Stimulated activated CD8-positive, alpha-beta memory T cell treated with anti-CD3 and anti-CD28 coated beads, Interleukin-15, amount 100 ng/mL, for 1 hour (primary cell): ENCODE measurements around the gene VPS8.
"Not testable (repeated sequence)": the region's sequence is repeated elsewhere in the genome, so short reads cannot be mapped to it uniquely, and the experiment has no call there.

ENCODE experiments used
- DNase-seq: peaks from one replicate; pipeline ENCODE4 v3.0.0-alpha.2; 2020; ENCODE audit warnings: low read depth

Gene VPS8

GRCh38 chr3:184872200-184872599 lies 60.2 kb downstream of the VPS8 start:
- DNase-seq = no peak

DNA sequence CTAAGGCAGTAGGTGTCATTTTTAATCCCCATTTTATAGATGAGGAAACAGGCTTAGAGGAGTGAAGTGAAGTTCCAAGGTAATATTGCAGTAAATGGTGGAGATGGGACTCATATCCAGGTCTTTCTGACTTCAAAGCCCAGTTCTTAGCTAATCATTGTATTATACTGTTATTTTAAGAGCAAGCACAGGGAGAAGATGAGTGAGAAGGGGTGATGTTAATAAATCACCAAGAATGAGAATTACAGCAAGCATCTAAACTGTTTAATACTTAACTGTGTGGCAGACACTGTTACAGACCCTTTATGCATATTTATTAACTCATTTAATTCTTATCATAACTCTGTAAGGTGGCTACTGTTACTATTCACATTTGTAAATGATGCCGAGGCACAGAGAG lies 61.2 kb downstream of the VPS8 start:
- no peak for DNase-seq

GRCh38 chr3:184874709-184875644 lies 63.0 kb downstream of the VPS8 start:
- DNase-seq = no peak

GRCh38 chr3:184880276-184881019 lies 68.5 kb downstream of the VPS8 start:
- DNase-seq = no peak

DNA sequence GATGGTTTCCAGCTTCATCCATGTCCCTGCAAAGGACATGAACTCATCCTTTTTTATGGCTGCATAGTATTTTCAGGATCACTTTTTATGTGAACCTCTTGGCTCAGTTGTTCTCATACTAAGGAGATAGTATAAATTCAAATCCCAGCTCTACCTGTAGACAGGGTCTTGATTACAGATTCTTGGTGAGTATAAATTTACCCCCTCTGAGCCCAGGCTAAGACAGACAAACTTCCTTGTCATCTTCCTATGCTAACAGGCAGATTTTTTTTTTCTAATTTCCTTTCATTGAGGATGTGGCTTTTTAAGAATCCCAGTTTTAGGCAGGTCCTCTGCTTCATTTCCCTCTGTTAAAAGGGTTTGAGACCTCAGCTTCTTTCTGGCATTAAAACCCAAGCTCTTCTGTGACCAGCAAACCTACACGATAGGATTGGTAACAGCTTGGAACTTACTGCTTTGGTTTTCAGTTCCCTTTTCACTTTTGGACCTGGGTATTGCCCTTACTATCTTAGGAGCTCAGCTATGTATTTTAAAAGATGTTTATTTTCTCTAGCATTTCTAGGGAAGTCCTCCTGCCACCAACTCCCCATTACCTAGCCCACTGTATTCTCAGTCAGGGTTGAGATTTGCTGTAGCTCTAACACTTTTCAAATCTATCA lies 72.5 kb downstream of the VPS8 start:
- DNase-seq = no peak

DNA sequence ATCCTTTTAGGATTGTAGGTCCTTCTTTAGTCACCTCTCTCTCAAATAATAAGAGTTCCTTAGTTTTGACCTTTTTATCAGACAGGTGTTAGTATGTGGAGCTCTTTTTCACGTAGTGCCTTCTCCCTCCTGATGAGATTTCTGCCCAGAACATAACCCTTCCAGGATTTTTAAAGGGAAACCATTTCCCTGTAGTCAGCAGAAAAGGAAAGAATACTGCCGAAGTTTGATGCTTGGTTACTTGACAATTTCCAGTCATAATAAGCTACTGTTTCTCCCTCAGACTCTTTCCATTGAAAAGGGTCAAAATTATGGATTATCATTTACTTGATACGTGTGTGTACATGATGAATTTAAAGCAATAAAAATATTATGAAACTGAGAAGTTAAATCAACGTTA lies 73.1 kb downstream of the VPS8 start:
- no peak for DNase-seq

GRCh38 chr3:184887574-184887973 lies 75.6 kb downstream of the VPS8 start:
- DNase-seq = no peak

DNA sequence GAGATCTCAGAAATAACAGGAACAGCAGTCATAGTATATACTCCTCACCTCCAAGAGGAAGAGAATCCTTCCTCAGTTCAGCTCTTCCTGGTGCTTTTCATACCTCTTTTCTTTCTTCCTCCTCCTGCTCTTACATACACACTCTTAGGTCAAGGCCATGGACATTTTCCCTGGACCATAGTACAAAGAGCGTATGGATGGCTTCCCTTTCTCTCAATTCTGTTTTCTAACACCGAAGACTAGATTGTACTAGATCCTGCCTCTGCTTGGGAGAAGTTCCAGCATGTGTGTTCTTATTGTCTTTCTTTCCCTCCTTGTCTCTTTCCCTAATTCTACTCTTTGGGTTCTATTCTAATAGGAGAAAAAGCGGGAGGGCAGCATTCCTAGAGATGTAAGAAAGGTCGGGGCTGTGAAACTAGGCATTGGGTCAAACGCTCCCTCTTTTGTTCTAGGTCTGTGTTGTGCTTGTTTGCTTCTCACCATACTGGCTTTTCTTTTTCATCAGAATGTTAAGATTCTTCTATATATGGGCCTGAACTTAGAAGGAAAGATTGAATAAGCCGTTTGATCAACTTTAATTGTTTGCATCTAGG lies 77.4 kb downstream of the VPS8 start:
- no peak for DNase-seq

DNA sequence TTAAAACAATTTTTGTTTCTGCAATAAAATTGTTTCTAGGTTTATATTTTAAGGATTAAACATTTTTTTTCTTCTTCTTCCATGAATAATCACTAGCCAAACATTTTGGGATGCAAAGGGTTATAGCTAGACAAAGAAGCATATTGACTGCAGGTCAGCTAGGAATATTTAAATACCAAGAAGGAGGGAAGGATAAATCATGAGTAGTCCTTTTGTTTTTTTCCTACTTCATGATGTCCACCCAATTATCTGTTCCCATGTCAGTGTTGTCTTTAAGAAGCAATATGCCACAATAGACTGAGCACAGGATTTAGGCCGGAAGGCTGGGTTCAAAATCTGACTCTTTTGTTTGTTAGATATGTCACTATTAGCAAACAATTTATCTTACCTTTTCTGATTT lies 82.1 kb downstream of the VPS8 start:
- DNase-seq = no peak

DNA sequence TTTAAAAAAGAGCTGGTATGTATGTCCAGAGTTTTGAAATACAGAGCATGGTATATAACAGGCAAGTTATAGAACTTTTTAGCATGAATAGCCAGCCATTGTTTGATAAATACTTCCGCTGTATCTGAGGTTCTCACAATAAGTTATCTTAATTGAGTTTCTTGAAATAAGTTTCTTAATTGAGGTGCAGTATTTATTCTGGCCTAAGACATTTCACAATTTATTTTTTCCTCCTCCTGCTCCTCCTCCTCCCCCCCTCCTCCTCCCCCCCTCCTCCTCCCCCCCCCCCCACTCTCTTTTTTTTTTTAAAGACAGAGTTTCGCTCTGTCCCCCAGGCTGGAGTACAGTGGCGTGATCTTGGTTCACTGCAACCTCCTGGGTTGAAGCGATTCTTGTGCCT lies 83.4 kb downstream of the VPS8 start:
- DNase-seq = no peak

GRCh38 chr3:184896336-184896735 lies 84.4 kb downstream of the VPS8 start:
- no peak for DNase-seq

DNA sequence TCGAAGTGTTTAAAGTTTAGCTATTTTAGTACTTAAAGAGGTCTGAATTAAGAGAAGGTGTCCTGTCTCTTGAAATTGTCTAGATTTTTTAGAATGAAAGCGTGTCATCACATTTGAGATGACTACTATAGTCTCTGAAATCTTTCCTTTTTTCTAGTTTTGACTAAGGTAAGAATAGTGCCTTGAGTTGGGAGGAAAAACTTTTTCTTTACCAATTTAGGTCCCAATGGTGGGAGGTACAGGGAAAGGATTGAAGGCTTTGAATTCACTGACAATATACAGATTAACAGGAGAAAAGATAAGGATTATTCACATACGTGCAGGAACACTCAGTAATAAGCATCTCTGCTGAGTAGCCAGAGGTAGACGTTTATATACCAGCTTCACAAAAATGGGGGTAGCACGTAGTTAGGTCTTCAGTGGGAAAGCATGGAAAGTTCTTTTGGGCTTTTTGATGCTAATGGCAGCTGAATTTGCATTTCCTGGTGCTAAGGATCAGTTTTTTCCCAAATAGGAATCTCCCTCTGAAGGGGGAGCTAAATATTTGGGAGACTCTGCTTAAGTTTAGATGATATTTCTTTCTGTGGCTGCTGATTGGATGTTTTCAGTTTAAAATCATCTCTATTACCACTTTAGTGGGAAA lies 88.1 kb downstream of the VPS8 start:
- DNase-seq = no peak

- not testable (repeated sequence) for DNase-seq
Observed at GRCh38 chr3:184907031-184907430, 95.1 kb downstream of the VPS8 start.

DNA sequence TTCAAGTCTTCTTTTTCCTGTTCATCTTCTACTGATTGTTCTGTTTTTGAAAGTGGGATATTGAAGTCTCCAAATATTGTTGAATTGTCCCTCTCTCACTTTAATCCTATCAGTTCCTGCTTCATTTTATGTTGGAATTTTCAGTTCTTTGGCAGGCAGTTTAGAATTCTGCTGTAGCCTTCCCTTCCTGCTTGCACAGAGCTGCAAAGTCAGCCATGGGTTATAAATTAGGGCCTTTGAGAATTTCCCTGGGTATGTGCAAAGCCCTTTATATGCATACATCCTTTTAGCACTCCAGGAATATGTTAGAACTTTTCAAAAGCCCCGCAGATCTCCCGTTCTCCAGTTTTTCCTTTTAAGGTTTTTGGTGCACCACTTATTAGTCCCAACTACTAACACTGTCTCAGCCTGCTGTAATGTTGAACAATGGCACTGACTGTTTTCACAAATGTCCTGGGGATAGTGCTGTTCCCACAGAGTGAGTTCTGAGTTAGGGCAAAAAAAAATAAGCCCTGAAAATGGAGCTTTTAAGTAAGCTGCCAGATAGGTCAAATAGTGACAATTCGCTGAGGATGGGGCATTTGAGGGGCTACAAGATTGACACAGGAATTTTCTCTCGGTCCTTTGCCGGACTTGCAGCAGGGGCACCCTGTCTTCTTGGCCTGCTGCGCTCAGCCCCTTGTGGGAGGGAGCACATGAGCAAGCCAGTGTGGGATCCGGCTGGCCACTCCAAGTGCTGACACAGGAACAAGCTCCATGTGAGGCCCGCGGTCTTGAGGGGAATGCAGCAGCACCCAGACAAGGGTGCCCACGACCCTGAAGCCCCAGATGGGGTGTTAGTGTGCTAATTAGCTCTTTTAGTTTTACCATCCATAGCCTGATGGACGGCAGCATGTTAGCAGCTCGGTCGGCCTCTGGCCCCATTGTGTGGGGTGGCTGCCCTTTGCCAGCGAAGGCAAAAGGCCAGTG lies 96.0 kb downstream of the VPS8 start:
- DNase-seq = no peak

DNA sequence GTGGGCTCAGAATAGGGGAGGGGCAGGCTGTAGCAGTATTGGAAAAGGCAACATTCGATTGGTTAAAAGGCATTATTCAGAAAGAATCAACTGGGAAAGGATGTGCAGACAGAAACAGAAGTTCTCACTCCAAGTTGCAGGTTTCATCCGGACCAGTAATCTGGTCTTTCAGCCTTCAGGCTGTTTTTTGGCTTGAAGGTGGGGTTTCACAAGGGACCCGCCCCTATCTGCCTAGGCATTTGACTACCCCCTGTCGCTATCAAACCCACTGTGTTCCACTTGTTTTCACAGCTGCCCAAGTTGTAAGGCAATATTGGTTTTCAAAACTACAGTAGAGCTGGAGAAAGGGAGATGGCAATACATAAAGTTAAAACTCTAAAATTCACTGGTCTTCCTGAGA lies 96.9 kb downstream of the VPS8 start:
- no peak for DNase-seq

DNA sequence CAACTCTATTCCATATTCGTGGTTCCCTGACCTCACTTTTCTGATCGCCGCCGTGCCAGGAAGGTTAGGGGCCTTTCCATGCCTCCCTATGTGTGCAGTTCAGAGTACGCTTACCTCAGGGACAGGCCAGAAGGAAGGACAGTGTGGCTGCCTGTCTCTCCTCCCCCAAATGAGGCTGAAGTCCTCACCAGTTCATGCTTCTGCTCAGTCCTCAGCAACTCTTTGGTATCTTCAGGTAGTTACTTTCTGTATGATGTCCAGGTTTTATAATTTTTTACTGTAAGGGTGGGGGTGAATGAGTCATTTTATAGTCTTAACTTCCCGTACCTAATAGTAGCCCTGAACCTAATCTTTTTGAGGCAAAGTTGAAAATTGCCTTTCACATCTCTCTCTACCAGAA lies 98.7 kb downstream of the VPS8 start:
- DNase-seq = no peak

- DNase-seq = no peak
Observed at GRCh38 chr3:184911570-184911969, 99.6 kb downstream of the VPS8 start.

GRCh38 chr3:184912163-184912562 lies 100.2 kb downstream of the VPS8 start:
- DNase-seq = no peak

DNA sequence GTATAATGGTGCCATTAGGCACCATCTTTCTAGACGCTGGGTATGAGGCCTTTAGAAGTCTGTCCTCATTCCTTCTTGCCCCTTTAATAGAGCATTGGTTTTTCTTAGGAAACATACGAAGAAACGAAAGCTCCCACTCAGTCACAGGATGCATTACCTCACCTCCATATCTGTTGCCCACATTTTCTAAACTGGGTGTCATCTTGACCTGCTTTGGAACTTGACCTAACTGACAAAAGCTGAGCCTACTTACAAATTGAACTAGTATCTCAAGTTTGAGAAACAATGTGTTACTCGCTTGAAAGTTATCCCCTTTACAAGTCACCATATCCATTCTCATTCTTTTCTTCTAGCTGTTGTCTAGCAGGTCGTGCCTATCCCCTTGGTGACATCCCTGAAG lies 102.7 kb downstream of the VPS8 start:
- DNase-seq = no peak

- no peak for DNase-seq
Observed at GRCh38 chr3:184918750-184919149, 106.8 kb downstream of the VPS8 start.

GRCh38 chr3:184919651-184920050 lies 107.7 kb downstream of the VPS8 start:
- no peak for DNase-seq
